GM10248 (cell line): ENCODE data around the gene ETV3.
"Not testable (repeated sequence)": the region's sequence is repeated elsewhere in the genome, so short reads cannot be mapped to it uniquely, and the experiment has no call there.

Experiments
- CTCF ChIA-PET: fragments of 300-600 bp; sonication (Branson Sonifier 250); formaldehyde crosslinking; extraction: SDS; loops from one replicate; lab custom pipeline; 2021; ENCODE audit warnings: antibody characterized with exemption; lab: Yijun Ruan, JAX
- POLR2A ChIA-PET: fragments of 350-650 bp; sonication (Branson Sonifier 250); formaldehyde crosslinking; extraction: SDS; loops from one replicate; lab custom pipeline; 2020; ENCODE audit warnings: antibody characterized with exemption; lab: Yijun Ruan, JAX
- DNase-seq: peaks from one replicate; pipeline ENCODE4 v3.0.0; 2012; ENCODE audit errors: extremely low spot score
- CTCF ChIP-seq: IDR thresholded peaks from 2 replicates; pipeline ENCODE4 v1.5.1; 2012; ENCODE audit warnings: mild to moderate bottlenecking, low read depth; ENCODE audit errors: extremely low read depth, missing control alignments, control extremely low read depth

The ETV3 gene

DNA sequence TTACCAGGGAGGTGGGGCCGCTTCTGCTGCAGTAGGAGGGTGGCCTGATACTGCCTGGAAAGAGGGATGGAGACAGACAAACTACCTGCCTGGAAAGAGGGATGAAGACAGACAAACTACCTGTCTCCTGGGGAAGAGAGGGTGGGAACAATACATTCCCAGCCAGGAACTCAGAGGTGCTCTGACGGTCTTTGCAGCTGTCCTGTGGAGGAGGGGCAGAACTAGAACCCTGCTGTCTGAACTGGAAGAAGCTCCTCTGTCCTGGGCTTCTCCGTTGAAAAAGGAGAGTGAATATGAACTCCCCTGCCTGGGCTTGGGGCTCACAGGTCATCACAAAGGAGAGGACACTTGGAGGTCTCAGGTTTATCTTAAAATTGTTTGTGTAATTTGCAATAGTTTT, 40.3 kb upstream of the ETV3 start:
- DNase-seq: no peak
- no peak for TF ChIP-seq CTCF
- POLR2A ChIA-PET: no interaction called here
- CTCF ChIA-PET: interaction anchor here (0.9 to 6.6 kb wide), 6 partner anchors 7 to 391 kb away, joined by 3 to 42 read pairs (median 25); no protein-coding TSS in a partner anchor

GRCh38 chr1:157177733-157178394, 39.7 kb upstream of the ETV3 start:
- CTCF ChIA-PET: interaction anchor here (0.9 to 6.6 kb wide), 10 partner anchors 8 to 392 kb away, joined by 3 to 42 read pairs (median 14); no protein-coding TSS in a partner anchor
- no peak for DNase-seq
- no peak for TF ChIP-seq CTCF
- POLR2A ChIA-PET: no interaction called here

- DNase-seq: peak; percentile 41
- CTCF ChIA-PET: interaction anchor here (0.8 to 6.6 kb wide), 15 partner anchors 9 to 393 kb away, joined by 3 to 42 read pairs (median 3); no protein-coding TSS in a partner anchor
- POLR2A ChIA-PET: no interaction called here
- TF ChIP-seq CTCF: no peak
Observed at GRCh38 chr1:157176591-157177121, 38.5 kb upstream of the ETV3 start.

DNA sequence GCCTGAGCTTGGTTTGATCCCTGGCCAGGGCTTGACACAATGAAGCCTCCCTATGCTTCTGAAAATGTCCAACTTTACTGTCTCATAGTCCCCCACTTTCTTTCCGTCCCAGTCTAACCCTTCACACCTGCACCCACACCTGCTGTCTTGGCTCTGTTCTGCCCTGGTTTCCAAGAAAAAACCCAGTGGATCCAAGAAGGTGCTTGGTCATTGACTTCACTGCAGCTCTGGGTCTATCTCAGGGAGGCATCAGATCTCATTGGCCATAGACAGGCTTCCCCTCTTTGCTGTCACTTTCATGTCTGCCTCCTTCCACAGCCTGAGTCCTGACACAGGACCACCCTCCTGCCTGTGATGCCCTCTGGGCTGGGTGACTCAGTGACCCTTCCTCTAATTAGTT, 37.8 kb upstream of the ETV3 start:
- CTCF ChIA-PET: interaction anchor here (1.0 to 6.6 kb wide), 12 partner anchors 10 to 320 kb away, joined by 3 to 42 read pairs (median 8); no protein-coding TSS in a partner anchor

GRCh38 chr1:157173900-157174410, 35.8 kb upstream of the ETV3 start:
- POLR2A ChIA-PET: no interaction called here
- CTCF ChIA-PET: interaction anchor here (1.1 to 6.6 kb wide), 7 partner anchors 8 to 331 kb away, joined by 3 to 42 read pairs (median 13); no protein-coding TSS in a partner anchor
- no peak for DNase-seq
- TF ChIP-seq CTCF: no peak

More for the DNA sequence above, 37.8 kb upstream of the ETV3 start:
- POLR2A ChIA-PET: no interaction called here
- no peak for TF ChIP-seq CTCF
- DNase-seq: no peak

DNA sequence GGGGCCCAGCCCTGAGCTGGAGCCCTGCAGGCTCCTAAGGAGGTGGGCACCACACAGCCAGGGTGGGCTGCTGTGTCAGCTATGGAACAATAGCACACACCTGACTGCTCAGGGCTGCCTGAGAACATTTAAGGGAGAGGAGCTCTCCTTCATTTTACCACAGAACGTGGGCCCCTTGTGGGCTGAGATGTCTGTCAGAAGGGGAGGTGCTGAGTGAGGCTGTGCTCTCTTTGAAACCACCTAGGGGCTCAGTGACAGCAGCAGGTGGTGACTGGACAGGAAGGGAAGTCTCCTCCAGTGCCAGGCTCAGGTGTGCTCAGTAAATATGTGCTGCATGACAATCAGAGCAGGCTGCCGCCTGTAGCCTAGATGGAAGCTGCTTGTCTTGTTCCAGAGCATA, 35.0 kb upstream of the ETV3 start:
- POLR2A ChIA-PET, DNase-seq: not testable (repeated sequence)
- CTCF ChIA-PET: interaction anchor here (1.1 to 6.6 kb wide), 7 partner anchors 8 to 332 kb away, joined by 3 to 42 read pairs (median 13); no protein-coding TSS in a partner anchor

DNA sequence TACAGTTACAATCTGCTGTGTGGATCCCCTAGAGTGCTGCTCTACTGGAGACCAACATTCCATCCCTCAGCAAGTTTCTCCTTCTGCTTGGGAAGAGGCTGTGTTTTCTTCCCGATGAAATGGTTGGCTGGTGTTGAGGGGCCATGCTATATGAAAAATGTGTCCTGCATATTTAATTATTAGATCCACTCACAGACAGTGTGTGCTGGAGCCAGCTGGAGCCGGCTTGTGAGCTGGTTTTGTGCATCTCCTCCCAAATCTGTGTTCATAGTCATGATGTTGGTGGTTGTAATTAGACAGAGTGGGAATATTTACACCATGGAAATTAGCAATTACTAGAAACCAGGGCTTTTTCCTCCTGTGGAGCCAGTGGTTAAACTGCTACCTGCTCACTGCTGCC, 34.4 kb upstream of the ETV3 start:
- CTCF ChIA-PET: interaction anchor here (1.2 to 6.6 kb wide), 5 partner anchors 9 to 333 kb away, joined by 3 to 42 read pairs (median 13); no protein-coding TSS in a partner anchor
- POLR2A ChIA-PET: not testable (repeated sequence)

More for the DNA sequence above, 34.4 kb upstream of the ETV3 start:
- DNase-seq: not testable (repeated sequence)
